Activated T-helper 9 cell treated with anti-CD3 and anti-CD28 coated beads, Interleukin-2, amount 50 U/mL, for 16 hours (primary cell): ENCODE results near the gene LRRC10B.

Experiments
- DNase-seq: peaks from one replicate; pipeline ENCODE4 v3.0.0-alpha.2; 2020; ENCODE audit warnings: low read depth

LRRC10B gene

DNA sequence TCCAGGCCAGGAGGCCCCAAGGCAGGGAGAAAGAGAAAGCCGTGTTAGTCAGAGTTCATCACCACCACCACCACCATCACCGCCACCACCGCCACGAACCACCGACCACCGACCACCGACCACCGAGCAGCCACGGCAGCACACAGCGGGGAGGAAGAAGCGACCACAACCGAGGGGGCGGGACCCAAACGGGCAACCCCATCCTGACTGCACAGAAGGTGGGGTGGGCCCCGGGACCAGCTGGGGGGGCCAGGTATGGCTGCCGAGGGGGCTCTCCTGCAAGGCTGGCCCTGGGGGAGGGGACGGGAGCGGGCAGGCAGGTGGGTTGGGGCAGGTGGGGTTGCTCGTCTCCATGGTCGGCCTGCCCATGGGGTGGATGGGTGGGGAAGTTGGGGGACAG lies 38.1 kb downstream of the LRRC10B start:
- no peak for DNase-seq

DNA sequence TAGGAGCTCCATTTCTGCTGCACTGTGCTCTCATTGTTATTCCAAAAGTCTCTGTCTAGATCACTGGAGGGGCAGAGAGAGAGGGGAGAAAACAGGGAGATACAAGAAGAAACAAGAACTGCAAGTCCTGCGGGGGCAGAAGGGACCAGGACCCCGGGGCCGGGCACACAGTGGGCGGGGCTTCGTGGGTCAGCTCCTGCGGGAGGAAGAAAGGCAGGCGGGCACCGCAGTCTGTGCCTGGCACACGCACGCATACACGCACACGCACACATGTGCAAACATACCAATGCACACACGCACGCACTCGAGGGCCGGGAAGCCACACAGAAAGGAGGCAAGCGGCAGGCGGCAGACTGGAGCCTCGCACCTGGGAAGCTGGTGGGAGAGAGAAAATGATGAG lies 38.7 kb downstream of the LRRC10B start:
- DNase-seq, result no peak

DNA sequence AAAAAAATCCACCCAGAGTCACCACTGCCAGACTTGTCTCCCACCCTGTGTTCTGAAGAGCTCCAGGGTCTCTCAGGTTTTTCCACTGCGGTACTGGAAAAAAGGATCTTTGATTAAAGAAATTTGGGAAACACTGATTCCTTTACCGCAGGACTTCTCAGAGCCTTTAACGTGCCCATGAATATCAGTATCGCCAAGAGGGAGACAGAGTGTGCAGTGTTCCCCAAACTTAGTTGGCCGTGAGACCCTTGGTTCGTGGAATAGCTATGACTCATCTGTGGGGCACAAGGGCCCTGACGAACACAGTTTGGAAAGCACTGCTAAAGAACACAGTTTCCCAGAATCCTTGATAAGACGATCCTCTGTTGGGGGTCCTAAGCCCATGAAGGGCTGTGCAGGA lies 40.6 kb downstream of the LRRC10B start:
- DNase-seq, result no peak

DNA sequence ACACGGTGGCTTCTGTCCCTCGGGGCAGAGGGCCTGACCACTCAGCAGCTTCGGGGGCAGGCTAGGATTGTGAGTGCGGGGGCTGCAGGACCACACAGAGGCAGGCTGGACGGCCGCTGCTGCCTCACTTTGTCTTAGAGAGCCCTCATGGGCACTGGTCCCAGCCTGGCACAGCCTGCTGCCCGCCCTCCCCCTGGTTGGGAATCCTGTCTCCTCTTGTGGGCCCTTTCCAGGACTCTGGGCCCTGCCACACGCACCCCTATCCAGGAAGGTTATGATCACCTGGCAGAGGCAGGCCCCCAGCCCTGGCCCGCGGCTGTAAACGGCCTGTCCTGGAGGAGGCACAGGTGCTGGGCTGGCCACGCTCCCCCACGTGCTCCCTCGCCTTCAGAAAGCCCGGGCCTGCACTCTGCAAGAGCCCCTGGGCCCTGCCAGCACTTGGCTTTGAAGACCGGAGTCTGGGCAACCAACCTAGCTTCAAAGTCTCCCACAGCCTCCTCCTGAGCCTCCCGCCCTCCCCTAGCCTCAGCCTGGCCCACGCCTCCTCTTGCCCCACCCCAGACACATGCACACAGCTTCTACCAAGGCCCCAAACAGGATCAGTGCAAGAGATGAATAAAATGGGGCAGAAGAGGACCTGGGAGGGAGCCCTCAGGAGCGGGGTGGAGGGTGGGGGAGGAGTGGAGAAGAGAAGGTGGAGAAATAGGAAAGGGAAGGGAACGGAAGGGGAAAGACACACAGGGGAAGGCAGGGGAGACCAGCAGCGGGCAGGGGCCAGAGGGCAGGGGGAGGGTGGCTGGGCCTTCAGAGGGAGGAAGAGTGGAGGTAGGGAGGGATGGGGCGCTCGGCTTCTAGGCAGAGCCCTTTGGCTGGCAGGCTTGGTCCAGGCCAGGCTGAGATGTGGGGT lies 41.4 kb downstream of the LRRC10B start:
- DNase-seq, result no peak

DNA sequence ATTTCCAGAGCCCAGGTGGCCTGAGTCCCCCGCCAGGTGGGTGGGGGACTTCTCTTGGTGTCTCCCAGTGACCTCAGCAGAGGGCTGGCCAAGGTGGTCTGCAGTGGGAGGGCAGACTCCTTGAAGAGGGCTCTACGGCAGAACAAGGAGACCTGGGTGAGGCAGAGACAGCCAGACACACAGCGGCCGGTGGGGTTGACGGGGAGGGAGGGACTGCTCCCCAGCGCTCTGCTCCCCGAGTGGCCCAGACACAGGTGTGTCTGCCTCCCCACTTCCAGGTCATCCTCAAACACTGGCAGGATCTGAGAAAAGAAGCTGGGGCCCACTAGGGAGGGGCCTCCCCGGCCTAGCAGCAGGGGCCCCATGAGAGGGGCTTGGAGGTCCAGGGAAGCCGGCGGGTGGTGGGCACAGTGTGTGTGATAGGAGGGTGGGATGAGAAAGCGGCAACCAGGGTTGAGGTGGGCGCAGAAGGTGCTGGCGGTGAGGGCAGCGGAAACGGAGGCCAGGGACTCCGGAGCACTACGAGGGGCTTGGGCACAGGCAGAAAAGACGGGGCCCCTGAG lies 42.2 kb downstream of the LRRC10B start:
- no peak for DNase-seq

DNA sequence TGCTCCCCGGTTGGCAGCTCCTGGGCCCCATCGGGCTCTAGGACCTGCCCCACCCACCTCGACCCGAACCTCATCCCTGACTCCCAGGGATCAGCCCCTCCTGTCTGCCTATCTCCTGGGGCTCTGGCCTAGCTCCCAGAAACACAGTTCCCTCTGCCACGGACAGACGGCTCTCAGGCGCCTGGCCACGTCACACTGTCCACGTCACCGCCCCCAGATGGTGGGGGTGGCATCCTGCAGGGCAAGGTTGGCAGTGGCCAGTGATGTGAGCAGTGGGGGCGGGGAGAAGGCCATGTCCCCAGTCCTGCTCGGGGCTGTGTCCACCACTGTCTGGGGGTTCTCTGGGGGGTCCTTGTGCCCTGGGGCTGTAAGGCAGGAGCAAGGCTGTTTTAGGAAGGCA lies 43.1 kb downstream of the LRRC10B start:
- DNase-seq, result no peak

DNA sequence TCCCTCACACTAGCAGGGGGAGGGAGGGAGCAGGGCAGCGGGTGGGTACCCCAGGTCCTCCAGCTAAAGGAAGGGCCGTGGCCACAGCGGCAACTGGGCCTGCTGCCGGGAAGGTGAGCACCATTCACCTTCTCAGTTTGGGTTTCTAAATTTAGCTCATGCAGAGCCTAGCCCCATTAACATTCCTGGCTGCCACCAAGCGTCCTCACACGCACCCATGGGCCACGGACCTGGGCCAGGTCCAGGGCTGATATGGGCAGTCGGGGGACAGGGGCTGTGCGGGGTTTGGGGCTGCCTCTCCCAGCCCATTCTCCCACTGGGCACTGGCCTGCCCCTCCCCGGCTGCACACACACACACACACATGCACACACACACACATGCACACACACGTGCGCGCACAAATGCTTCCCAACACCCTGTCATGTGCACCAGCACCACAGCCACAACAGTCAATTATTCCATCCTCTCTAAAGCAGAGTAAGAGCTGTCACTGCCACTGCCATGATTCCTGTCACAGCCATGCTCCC lies 43.6 kb downstream of the LRRC10B start:
- no peak for DNase-seq

DNA sequence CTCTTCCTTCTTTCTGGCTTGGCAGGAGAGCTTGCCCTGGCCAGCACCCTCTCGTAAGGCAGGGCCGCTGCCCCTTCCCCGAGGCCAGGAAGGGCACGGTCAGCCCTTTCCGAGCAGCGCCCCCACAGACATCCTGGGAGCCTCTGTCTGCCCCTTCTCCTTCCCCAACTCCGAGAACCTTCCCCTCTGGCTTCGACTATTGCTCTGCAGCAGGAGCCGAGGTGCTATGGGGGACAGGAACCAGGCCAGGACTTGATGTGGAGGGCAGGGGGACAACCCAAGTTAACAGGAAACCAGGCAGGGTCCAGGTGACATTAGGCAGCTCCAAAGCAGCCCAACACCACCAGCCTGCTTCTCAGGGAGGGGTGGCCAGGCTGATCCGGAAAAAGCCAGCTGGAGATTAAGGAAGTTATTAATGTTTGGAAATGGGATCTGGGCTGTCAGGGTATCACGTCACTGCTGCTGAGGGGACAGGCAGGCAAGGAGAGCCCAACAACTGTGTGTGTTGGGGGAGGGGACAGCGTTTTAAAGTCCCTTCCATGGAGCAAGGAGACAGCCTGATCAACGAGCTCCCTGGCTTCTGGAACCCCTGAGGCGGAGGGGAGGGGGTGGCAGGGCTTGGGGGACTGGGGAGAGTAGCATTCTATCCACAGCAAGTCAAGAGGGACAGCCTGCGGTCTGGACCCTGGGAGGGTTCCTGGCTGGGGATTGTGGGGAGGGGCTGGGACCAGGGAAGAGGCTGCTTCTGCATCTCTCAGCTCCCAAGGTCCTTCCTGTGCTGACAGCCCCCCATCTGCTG lies 45.0 kb downstream of the LRRC10B start:
- DNase-seq, result no peak

DNA sequence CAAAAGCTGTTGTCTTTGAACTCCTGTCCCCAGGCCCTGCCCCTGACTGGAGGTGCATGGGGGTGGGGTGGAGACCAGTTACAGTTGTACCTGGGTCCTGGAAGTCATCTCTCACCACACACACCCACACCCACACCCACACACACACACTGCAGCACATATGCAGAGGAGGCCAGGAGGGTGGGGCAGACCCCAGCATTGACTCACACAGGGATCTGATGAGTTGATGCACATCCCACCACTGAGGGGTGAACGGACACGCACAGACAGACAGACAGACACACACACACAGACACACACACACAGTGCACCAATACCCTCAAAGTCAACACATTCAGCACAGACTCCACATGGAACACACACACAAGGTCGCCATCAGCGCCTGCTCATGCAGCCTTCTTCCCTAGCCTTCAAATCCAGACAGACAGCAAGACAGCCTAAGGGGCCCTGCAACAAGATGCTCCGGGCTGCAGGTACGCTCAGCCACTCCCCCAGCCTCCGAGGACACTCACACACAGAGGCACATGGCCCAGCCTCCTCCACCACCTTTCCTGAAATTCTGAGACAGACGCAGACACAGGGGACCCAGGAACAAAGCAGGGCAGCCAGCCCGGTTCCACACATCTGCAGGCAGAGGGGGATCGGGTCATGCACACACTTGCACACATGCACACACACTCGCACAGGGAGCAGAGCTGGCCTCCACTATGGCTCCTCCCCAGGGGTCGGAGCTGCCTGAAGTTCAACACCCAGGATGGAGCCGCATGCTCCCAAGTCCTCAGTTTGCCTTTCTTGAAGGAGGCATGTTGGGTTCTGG lies 45.8 kb downstream of the LRRC10B start:
- DNase-seq, result no peak

DNA sequence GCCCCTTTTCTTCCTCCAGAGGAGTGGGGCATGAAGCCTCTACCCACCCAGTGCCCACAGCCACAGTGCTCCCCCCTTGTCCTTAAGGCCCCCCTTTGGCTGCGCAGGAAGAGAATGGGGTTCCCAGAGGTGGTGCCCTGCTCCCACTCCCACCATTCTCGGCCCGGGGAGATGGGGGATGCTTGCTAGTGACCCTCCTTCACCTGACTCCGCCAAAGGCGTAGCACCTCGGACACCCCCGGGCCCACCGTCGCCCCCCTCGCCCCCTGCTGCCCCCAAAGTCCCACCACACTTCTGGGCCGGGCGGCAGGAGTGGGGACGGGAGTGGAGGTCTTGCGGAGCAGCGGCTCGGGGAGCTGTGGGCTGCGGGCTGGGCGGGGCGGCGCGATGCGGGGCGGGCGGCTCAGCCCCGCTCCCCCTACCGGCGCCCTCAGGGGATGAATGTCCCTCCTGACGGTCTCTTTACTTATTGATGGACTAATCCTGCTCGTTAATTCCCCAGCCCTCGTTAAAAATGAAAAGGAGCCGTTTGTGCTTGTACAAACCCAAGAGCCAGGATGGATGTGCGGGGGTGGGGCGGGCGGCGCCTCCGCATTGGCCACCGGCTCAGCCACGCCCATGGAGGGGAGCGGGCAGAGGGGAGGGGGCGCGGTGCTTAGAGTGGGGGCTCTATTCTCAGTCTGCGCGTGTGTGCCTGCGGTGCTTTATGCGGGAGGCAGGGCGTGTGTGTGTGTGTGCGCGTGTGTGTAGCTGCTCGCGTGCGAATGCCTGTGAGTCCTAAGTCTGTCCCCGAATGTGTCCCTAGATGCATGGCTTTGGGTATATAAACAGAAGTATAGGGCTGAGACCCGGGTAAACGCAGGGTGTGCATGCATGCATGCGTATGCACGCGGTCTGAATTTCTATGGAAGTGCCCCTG lies 46.8 kb downstream of the LRRC10B start:
- DNase-seq, result no peak

DNA sequence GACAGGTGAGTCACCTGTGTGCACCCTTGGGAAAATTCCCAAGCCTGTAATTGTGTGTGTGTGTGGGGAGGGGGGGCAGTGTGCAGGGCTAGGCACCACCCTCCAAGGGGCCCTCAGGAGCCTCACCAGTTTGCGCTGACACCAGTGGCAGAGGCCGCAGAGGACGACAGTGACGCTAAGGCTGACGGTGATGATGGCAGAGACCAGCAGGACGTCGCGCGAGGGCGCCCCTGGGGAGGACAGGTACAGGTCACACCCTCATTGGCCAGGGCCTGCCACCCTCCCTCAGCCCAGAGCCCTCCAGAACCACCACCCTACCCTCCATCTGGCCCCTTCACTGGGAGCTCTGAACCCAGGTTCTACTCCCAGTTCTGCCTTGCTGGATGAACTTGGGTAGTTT lies 47.4 kb downstream of the LRRC10B start:
- DNase-seq, result no peak

DNA sequence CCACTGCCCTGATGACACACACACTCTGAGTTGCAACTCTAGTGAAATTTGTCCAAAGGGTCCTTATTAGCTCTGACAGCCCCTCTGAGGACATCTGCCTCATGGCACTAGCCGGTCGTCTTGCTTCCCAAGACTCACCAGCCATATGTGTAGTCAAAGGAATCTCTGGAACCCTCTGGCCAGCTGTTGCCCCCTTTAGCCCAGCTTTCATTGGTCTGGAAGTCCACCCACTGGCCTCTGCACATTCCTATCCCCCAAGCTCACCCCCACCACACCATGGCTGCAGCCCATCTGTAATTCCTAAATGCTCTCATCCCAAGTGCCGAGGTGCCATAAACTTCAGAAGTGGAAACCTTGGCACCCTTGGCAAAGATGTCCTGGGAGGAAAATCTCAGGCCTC lies 48.1 kb downstream of the LRRC10B start:
- DNase-seq, result no peak
